K562 (cell line): ENCODE measurements around the gene DNAJB11.

Experiments
- ATF4 ChIP-seq: fragments of 450-650 bp; formaldehyde crosslinking; IDR thresholded peaks from 2 replicates; pipeline ENCODE4 v1.4.0; 2022; ENCODE audit warnings: mild to moderate bottlenecking, moderate library complexity
- CEBPZ ChIP-seq: fragments of 150-350 bp; IDR thresholded peaks from 2 replicates; pipeline ENCODE4 v1.6.1; 2014; ENCODE audit warnings: low read depth, mild to moderate bottlenecking, low read length, borderline replicate concordance
- CTCF ChIP-seq, 3 experiments: IDR thresholded peaks in 2 of 3; conservative IDR thresholded peaks in 1 of 3; 2 replicates each; pipeline ENCODE4 v1.5.1; 2011 to 2012; ENCODE audit warnings: low read length in 3 of 3, mild to moderate bottlenecking in 3 of 3, control low read depth in 2 of 3, improper control_type of control experiment in 1 of 3, inconsistent platforms in 1 of 3, low read depth in 1 of 3, mixed read lengths in 1 of 3, moderate library complexity in 1 of 3; ENCODE audit not compliant: insufficient read depth in 2 of 3
- DPF2 ChIP-seq: fragments of 450-650 bp; IDR thresholded peaks from 2 replicates; pipeline ENCODE4 v1.6.1; 2016
- EZH2 ChIP-seq: IDR thresholded peaks from 2 replicates; pipeline ENCODE4 v1.6.1; 2012; ENCODE audit warnings: low read depth, mild to moderate bottlenecking, inconsistent platforms, low read length, borderline replicate concordance
- JUNB ChIP-seq: fragments of 450-650 bp; formaldehyde crosslinking; conservative IDR thresholded peaks from 2 replicates; pipeline ENCODE4 v1.4.0; 2020; ENCODE audit warnings: mild to moderate bottlenecking
- POLR2AphosphoS5 ChIP-seq: IDR thresholded peaks from 2 replicates; pipeline ENCODE4 v1.6.1; 2011; ENCODE audit warnings: mild to moderate bottlenecking, low read depth, low read length, moderate library complexity; ENCODE audit not compliant: control insufficient read depth, insufficient read depth
- ZBED1 ChIP-seq: IDR thresholded peaks from 2 replicates; pipeline ENCODE4 v1.6.1; 2014
- ZNF175 ChIP-seq: fragments of 200-800 bp; sonication (Bioruptor generic); IDR thresholded peaks from 2 replicates; pipeline ENCODE4 v1.6.1; 2016; ENCODE audit warnings: low read depth, mild to moderate bottlenecking, missing genetic modification characterization, missing compliant biosample characterization

GRCh38 chr3:186599785-186600166, 29.3 kb downstream of the DNAJB11 start:
- no peak for TF ChIP-seq CTCF (IDR thresholded peaks at IDR 0.05 in 2 of 3, conservative IDR thresholded peaks at IDR 0.05 in 1 of 3; ENCODE audit: insufficient read depth in 2 of 3, low read depth in 1 of 3, low read length in 3 of 3)
- no peak for TF ChIP-seq ATF4 (CRISPR knock-in tag)
- no peak for TF ChIP-seq DPF2
- no peak for TF ChIP-seq POLR2AphosphoS5
- TF ChIP-seq JUNB = no peak
- TF ChIP-seq ZNF175 (CRISPR knock-in tag) = no peak
- no peak for TF ChIP-seq EZH2
- no peak for TF ChIP-seq CEBPZ
- no peak for TF ChIP-seq ZBED1
